ENCODE data around the gene SRRM2. TPM values are rescaled to one million over a fixed set of nuclear protein-coding genes. Genes with fewer than 3 reads are reported as not detected.

Gene SRRM2
- total and polyA plus RNA-seq, 8 donors, result 536 to 710 (median 632) TPM

DNA sequence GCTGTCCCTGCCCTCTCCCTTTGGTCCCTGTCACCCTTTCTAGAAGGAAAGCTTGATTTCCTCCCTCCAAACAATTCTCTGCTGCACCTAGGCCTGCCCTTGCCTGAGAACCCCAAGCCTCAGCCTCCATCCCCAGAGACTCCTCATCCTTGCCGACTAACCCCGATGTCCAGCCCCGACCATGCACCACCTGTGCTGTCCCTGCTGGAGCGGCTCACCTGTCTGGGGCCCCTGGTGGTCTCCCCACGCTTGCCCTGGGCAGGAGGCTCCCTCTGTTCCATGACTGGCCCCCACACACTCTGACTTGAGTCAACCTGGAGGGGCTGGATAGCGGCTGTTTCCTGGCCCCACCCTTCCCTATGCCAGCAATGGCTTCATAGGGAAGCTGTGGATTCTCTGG, 12.0 kb upstream of the SRRM2 start:
- Histone ChIP-seq H3K27ac (no peak overlapping the region), H3K27me3 (peaks cover 0 to 20% of the 10 kb centered on the region in 2 donors), H3K9me3 (no peaks in the 10 kb centered on the region), H3K4me1 (no peaks in the 10 kb centered on the region), H3K4me3 (no peak overlapping the region), H3K36me3 (no peaks in the 10 kb centered on the region)
- DNase-seq (no peak), ATAC-seq (no peak)
- intact Hi-C loops (cut with DNase I), result no loop called here
- TF ChIP-seq, protein P1, sequence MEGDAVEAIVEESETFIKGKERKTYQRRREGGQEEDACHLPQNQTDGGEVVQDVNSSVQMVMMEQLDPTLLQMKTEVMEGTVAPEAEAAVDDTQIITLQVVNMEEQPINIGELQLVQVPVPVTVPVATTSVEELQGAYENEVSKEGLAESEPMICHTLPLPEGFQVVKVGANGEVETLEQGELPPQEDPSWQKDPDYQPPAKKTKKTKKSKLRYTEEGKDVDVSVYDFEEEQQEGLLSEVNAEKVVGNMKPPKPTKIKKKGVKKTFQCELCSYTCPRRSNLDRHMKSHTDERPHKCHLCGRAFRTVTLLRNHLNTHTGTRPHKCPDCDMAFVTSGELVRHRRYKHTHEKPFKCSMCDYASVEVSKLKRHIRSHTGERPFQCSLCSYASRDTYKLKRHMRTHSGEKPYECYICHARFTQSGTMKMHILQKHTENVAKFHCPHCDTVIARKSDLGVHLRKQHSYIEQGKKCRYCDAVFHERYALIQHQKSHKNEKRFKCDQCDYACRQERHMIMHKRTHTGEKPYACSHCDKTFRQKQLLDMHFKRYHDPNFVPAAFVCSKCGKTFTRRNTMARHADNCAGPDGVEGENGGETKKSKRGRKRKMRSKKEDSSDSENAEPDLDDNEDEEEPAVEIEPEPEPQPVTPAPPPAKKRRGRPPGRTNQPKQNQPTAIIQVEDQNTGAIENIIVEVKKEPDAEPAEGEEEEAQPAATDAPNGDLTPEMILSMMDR (IDR thresholded peaks at IDR 0.05), result no peak

DNA sequence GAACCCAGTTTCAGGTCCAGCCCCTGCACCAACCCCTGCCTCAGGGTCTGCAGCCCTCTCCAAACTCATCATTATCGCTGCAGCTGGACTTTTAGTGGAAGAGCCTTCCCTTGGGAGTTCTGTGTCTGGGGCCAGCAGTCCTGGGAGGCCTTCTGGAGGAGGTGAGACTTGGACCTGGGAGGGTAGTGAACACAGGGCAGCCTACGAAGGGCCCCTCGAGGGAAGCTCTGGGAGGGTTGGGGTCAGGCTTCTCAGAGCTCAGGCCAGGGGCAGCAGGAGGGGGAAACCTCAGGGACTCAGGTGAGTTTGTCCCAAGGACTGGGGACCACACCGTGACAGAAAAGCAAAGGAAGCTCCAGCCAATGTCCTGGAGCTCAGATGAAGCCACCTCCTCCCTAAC, 11.3 kb upstream of the SRRM2 start:
- ATAC-seq, result no peak
- H3K27ac ChIP-seq, result no peak overlapping the region
- H3K36me3 ChIP-seq, result no peaks in the 10 kb centered on the region
- intact Hi-C loops (cut with DNase I), result no loop called here
- no peaks in the 10 kb centered on the region for H3K4me1 ChIP-seq
- H3K27me3 ChIP-seq, result peaks cover 0 to 20% of the 10 kb centered on the region in 2 donors
- TF ChIP-seq, protein P1 (IDR thresholded peaks at IDR 0.05), result no peak
- no peaks in the 10 kb centered on the region for H3K9me3 ChIP-seq
- H3K4me3 ChIP-seq, result no peak overlapping the region
- no peak for DNase-seq

DNA sequence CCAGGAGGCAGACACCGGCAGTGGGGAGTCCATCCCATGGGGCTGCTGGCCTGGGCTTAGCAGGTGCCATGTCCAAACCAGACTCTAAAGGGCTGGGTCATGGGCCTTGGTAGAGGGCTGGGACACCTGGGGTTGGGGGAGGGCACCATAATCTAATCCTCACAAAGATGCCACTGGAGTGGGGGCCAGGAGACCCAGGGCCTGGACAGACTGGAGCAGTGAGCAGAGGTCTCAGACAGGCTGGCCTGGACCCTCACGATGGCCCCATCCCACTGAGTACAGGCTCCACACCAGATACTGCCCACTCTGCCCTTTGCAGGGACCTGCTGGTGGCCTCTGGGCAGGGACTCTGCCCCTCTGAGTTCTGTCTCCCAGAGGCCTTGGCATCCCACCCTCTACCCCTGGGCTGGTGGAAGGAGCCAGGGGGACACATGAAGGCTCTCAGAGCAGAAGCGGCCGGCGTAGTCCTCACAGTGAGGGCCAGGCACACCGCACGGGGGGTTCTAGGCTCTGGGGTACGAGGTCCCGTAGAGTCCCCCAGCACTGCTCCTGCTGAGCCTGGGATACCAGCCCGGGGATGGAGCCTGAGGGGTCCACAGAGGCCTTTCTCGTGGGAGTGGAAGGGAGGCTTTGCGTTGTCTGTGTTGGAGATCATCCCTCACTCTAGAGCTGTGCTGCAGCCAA, 10.0 kb upstream of the SRRM2 start:
- ATAC-seq (no peak), DNase-seq (no peak)
- intact Hi-C loops (cut with DNase I), result no loop called here
- TF ChIP-seq, protein P1 (IDR thresholded peaks at IDR 0.05), result no peak
- H3K9me3 ChIP-seq, result no peaks in the 10 kb centered on the region
- H3K4me1 ChIP-seq, result no peaks in the 10 kb centered on the region
- H3K36me3 ChIP-seq, result no peaks in the 10 kb centered on the region
- H3K27me3 ChIP-seq, result peaks cover 0 to 16% of the 10 kb centered on the region in 2 donors
- H3K27ac ChIP-seq, result no peak overlapping the region
- no peak overlapping the region for H3K4me3 ChIP-seq

DNA sequence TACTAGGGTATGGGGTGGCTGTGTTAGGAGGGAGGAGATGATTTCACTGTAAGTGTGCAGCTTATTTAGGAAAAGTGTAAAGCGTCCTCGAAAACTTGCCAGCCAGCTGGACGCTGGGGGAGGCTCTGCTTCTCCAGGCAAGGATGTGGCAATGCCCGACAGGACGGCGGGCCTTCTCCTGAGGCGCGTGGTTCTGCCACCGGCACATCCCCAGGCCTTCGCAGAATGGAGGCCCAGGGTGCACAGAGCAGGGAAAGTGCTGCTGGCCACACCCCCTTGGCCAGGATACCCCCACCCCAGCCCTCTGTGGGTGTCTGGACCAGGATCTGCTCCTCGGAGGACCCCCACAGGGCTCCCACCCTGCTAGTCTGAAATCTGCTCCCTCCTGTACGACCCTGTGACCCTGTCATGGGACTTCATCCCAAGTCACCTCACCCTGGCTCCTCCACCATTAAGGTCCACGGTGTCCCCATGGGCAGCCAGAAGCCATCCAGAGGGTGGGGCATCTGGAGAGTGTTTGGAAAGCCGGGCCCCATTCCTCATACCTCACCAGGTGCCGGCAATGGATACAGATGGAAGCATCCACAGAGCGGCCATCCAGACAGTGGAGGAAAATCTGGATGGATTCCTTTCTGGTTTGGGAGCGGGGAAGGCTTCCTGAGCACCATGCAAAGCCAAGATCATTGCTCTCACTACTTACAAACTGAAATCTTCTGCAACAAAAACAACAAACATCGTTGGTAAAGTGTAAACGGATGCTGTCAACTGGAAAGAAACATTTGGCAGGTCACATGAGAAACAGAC, 9.2 kb upstream of the SRRM2 start:
- DNase-seq (no peak), ATAC-seq (no peak)
- H3K4me1 ChIP-seq, result no peaks in the 10 kb centered on the region
- no peaks in the 10 kb centered on the region for H3K36me3 ChIP-seq
- peaks cover 0 to 10% of the 10 kb centered on the region in 2 donors for H3K27me3 ChIP-seq
- TF ChIP-seq, protein P1 (IDR thresholded peaks at IDR 0.05), result no peak
- no peak overlapping the region for H3K27ac ChIP-seq
- no peaks in the 10 kb centered on the region for H3K9me3 ChIP-seq
- no peak overlapping the region for H3K4me3 ChIP-seq
- intact Hi-C loops (cut with DNase I), result no loop called here

DNA sequence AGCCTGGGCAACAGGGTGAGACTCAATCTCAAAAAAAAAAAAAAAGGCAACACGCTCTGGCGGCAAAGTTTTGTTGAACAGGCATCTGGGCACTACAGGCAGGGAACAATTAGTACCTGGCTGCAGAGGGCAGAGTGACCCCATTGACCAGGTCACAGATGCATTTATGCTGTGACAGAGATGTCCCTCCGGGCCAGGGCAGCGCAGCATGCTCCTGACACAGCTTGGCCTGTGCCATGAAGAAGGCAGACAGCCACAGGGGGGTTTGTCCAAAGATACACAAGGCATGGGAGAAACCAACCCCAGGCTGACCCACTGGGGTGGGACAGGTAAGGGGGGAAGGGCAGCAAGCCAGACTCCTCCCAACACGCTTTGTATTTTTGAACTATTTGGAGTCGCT, 7.7 kb upstream of the SRRM2 start:
- peaks cover 0 to 6% of the 10 kb centered on the region in 2 donors for H3K27me3 ChIP-seq
- TF ChIP-seq, protein P1 (IDR thresholded peaks at IDR 0.05), result no peak
- H3K36me3 ChIP-seq, result no peaks in the 10 kb centered on the region
- no peak for DNase-seq
- no peaks in the 10 kb centered on the region for H3K4me1 ChIP-seq
- no peaks in the 10 kb centered on the region for H3K9me3 ChIP-seq
- intact Hi-C loops (cut with DNase I), result no loop called here
- no peak for ATAC-seq
- no peak overlapping the region for H3K4me3 ChIP-seq
- H3K27ac ChIP-seq, result no peak overlapping the region

Data from left lung (tissue), 10 donors.